ENCODE results near the gene GFI1.

GFI1 gene

DNA sequence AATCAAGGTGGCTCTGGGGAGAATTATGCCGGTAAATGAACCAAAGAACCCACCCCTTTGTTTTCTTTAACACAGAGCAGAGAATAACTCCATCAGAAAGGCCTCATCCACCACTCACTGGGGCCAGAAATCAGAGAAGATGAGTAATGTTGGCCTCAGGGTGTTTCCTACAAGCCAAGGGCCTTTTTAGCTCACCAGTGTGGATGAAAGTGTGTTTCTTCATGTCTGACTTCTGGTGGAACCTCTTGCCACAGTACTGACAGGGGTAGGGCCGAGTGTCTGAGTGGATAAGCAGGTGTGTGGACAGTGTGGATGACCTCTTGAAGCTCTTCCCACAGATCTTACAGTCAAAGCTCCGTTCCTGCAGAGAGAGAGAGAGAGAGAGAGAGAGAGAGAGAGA is 8.3 kb downstream of the GFI1 start:
- DNase-seq (ENCODE audit: low read depth, low spot score) = no peak
- no peak overlapping the region for H3K4me3 ChIP-seq (ENCODE audit: low read depth, low read length)
- TF ChIP-seq, protein P1, sequence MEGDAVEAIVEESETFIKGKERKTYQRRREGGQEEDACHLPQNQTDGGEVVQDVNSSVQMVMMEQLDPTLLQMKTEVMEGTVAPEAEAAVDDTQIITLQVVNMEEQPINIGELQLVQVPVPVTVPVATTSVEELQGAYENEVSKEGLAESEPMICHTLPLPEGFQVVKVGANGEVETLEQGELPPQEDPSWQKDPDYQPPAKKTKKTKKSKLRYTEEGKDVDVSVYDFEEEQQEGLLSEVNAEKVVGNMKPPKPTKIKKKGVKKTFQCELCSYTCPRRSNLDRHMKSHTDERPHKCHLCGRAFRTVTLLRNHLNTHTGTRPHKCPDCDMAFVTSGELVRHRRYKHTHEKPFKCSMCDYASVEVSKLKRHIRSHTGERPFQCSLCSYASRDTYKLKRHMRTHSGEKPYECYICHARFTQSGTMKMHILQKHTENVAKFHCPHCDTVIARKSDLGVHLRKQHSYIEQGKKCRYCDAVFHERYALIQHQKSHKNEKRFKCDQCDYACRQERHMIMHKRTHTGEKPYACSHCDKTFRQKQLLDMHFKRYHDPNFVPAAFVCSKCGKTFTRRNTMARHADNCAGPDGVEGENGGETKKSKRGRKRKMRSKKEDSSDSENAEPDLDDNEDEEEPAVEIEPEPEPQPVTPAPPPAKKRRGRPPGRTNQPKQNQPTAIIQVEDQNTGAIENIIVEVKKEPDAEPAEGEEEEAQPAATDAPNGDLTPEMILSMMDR (IDR thresholded peaks at IDR 0.05; ENCODE audit: low read depth, low read length) = no peak
- in situ Hi-C loops (cut with HindIII; ENCODE audit: low sequenced_read_pairs) = no loop called here

DNA sequence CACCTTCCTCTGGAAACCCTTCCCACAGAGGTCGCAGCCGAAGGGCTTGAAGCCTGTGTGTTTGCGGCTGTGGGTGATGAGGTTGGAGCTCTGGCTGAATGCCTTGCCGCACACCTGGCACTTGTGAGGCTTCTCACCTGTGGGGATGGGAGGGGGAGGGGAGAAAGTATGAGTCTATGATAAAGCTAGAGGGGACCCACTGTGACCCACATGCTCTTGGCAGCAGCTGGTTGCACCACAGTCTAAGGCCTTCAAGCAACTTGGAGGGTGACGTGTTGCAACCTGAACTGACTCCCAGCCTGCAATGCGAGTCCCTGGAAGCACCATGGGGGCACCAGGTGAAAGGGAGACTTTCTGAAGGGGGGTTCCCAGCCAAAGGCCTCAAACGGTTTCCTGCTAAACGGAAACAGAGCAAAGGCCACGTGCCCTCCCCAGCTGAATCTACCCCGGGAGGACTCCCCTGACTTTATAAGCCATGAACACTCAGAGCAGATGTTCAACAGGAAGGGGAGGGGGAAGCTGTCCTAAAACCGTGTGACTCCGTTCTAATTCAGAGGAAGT is 10.6 kb downstream of the GFI1 start:
- in situ Hi-C loops (cut with HindIII; ENCODE audit: low sequenced_read_pairs) = no loop called here
- no peak overlapping the region for H3K4me3 ChIP-seq (ENCODE audit: low read depth, low read length)
- TF ChIP-seq, protein P1 (IDR thresholded peaks at IDR 0.05; ENCODE audit: low read depth, low read length) = no peak
- DNase-seq (ENCODE audit: low read depth, low spot score) = no peak

DNA sequence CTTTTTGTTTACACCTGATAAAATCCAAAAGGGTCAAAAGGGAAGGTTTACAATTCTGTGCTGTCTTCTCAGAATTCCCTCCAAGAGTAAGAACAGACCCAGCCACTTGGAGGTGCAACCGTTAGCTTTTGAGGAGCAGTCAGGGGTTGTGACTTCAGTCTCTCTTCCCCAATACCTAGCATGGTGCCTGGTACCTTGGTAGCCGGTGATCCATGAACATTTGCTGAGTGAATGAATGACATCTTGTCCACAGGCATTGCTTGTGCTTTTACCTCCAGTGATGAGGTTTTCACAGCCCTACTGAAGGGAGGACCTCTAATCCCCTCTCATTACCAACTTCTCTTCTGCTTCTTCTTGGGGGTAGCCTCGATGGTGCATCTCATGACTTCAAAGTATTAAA is 11.7 kb downstream of the GFI1 start:
- H3K4me3 ChIP-seq (ENCODE audit: low read depth, low read length) = no peak overlapping the region
- in situ Hi-C loops (cut with HindIII; ENCODE audit: low sequenced_read_pairs) = no loop called here
- TF ChIP-seq, protein P1 (IDR thresholded peaks at IDR 0.05; ENCODE audit: low read depth, low read length) = no peak
- no peak for DNase-seq (ENCODE audit: low read depth, low spot score)

DNA sequence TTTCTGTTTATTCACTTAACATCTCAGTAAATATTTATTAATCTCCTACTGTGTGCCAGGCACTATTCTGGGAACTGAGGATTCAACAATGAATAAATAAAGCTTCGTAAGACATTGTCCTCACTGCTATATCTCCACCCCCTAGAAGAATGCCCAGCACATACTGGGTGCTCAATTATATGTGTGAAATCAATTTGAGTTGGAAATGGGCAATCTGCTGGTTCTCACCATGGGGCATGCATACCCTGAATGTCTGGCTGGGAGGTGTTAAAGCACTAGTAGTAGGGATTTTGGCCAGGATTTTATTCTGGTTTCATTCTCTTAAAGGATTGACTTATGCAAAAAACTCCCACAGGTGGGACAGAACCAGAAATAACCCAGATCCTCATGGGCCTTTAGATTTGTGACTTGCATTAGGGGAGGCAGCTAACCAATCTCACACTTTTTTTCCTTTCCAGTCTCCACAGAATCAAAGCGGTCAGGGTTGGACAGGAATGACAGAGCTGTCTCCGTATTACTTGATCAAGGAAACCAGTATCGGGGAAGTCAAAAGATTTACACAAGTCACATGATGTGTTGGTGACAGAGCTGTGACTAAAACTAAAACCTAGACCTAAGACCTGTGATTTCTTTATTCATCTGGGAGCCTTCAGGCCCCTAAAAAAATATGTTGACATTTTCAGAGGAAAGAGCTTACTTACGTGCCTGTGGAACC is 12.8 kb downstream of the GFI1 start:
- in situ Hi-C loops (cut with HindIII; ENCODE audit: low sequenced_read_pairs) = no loop called here
- no peak for DNase-seq (ENCODE audit: low read depth, low spot score)
- no peak overlapping the region for H3K4me3 ChIP-seq (ENCODE audit: low read depth, low read length)
- TF ChIP-seq, protein P1 (IDR thresholded peaks at IDR 0.05; ENCODE audit: low read depth, low read length) = no peak

DNA sequence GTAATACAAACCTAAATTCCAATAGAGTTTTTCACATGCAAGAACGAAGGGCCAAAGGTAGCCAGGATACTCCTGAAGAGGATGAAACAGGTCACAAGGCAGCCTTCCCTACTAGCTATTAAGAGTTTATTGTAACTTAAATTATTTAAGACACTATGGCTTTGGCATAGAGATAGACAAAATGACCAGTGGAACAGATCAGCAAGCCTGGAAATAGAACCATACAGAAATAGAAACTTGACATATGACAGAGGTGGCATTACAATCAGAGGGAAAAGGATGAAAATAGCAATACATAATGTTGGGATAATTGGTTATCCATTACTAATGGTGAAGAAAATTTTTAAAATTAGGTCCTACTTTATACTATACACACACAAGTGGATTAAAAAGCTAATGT is 16.5 kb downstream of the GFI1 start:
- TF ChIP-seq, protein P1 (IDR thresholded peaks at IDR 0.05; ENCODE audit: low read depth, low read length) = no peak
- H3K4me3 ChIP-seq (ENCODE audit: low read depth, low read length) = no peak overlapping the region
- no peak for DNase-seq (ENCODE audit: low read depth, low spot score)
- in situ Hi-C loops (cut with HindIII; ENCODE audit: low sequenced_read_pairs) = no loop called here

DNA sequence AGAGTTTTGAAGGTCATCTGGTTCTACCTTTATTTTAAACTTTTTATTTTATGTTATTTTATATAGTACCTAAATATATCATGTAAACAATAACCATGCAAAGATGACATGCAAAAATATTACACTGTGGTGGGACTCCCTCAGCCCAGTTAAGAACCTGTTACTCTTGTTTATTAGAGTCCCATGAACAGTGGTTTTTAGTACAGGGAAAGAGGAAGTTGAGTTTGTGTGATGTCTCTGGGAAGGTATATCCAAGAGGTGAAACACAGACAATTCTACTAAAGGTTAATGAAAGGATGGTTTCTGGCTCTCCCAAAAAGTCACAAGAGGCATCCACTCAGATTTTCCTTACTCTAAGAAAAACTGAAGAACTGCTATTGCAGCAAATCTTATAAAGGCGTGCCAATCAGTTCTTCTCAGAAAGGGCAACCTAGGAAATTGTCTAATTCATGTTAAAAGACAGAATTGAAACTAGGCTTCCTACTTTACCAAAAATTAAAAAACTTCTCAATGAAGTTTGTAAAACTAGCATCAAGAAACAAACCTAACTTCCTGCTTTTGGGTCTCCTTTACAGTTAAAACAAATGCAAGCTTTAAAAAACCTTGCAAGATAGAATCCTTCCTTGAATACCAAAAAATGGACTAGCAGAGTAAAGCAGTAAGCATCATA is 19.9 kb downstream of the GFI1 start:
- TF ChIP-seq, protein P1 (IDR thresholded peaks at IDR 0.05; ENCODE audit: low read depth, low read length) = no peak
- no peak overlapping the region for H3K4me3 ChIP-seq (ENCODE audit: low read depth, low read length)
- in situ Hi-C loops (cut with HindIII; ENCODE audit: low sequenced_read_pairs) = no loop called here
- no peak for DNase-seq (ENCODE audit: low read depth, low spot score)
